GM18951 (cell line): ENCODE results near the gene KIAA1671.
"Not testable (repeated sequence)": the region's sequence is repeated elsewhere in the genome, so short reads cannot be mapped to it uniquely, and the experiment has no call there.

Source experiments
- POLR2A ChIP-seq: IDR thresholded peaks from 4 replicates; pipeline ENCODE4 v1.6.1; 2011; ENCODE audit warnings: mild to moderate bottlenecking; ENCODE audit not compliant: insufficient read length, insufficient read depth; ENCODE audit errors: extremely low read depth
- in situ Hi-C: fragments of 300-500 bp; cut with MboI; formaldehyde crosslinking; loops from one replicate; pipeline ENCODE4 v1.12.0; 2022; ENCODE audit warnings: low sequenced_read_pairs, mixed read lengths, inconsistent platforms; ENCODE audit not compliant: unreplicated experiment

The KIAA1671 gene

DNA sequence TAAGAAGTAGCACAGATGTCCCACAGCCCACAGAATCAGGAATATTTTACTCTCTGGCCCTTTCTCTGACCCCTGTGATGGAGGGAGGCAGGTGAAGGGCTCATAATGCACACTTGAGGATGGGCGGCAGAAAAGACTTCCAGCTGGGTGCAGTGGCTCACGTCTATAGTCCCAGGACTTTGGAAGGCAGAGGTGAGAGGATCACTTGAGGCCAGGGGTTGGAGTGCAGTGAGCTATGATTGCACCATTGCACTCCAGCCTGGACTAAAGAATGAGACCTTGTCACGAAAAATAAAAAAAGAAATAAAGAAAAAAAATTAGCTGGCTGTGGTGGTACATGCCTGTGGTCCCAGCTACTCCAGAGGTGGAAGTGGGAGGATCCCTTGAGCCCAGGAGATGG lies 233.6 kb downstream of the KIAA1671 start:
- no peak for TF ChIP-seq POLR2A
- in situ Hi-C loops: no loop called here

DNA sequence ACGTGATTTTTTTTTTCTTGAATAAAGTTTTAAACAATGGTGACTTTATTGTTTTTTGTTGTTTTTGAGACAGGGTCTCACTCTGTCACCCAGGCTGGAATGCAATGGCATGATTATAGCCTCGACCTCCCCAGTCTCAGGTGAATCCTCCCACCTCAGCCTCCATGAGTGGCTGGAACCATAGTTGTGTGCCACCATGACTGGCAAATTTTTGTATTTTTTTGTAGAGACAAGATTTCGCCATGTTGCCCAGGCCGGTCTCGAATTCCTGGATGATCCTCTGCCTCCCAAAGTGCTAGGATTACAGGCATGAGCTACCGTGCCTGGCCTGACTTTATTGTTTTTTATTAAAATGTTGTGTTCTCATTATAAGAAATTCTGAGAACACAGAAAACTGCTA lies 235.0 kb downstream of the KIAA1671 start:
- no peak for TF ChIP-seq POLR2A
- in situ Hi-C loops: no loop called here

DNA sequence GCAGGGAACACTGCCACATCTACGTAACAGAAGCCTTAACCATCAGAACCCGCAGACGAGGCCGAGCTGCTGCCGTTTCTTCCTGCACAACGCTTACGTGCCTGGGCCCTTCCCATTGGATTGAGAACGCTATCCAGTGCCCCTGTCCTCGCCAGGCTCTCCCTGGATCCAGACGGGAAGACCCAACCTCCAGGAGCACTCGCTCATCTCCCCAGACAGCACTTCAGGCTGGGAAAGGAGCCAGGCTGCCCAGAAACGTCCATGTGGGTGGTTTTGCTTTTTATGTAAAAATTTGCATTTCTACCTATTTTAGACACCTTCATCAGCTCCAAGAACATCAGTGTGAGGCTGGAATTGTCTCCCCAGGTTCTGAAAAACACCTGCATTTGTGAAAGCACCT lies 239.9 kb downstream of the KIAA1671 start:
- no peak for TF ChIP-seq POLR2A
- in situ Hi-C loops: no loop called here

DNA sequence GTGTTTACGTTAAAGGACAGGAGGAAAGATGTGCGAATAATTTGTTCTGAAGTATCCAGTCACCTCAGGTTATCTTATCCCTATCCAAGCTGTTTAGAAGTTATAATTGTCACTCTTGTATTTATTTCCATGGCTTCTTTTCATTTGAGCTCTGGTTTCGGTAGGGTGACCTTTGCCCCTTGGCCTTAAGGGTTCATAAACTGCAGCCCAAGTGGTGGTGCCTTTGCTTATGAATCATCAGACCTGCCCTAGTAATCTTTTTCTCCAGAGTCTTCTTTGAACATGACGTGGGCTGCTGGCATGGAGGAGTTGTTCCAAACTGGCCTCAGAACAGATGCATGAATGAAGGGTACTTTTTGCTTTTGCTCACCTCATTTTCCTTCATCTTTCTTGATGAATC lies 240.6 kb downstream of the KIAA1671 start:
- in situ Hi-C loops: no loop called here
- TF ChIP-seq POLR2A: no peak

DNA sequence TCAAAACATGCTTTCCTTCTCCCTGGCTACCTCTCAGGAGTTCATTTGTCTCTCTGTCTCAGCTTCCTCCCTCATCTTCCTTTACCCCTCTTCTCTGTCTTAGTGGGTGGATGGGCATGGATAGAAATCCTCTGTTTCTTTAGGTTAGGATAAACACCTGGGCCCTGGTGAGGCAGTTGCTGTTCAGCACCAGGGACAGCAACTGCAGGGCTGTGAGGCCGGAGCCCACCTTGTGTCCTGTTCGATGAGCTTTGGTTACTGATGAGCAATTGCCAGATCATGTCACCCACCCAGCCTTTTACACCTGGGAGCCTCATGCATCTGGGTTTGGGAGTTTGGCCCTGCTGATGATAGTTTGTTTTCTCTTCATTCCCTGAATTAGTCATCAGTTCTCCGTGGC lies 241.0 kb downstream of the KIAA1671 start:
- TF ChIP-seq POLR2A: no peak
- in situ Hi-C loops: no loop called here

DNA sequence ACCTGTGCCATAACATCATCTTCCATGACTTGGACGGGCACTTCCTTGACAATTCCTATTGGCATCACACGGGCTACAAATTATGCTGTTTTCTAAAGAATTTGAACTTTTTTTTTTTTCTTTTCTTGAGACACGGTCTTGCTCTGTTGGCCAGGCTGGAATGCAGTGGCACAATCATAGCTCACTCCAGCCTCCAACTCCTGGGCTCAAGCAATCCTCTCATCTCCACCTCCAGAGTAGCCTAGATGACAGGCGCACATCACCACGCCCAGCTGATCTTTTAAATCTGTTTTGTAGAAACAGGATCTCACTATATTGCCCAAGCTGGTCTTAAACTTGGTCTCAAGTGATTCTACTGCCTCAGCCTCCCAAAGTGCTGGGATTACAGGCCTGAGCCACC lies 243.8 kb downstream of the KIAA1671 start:
- TF ChIP-seq POLR2A: no peak
- in situ Hi-C loops: no loop called here

DNA sequence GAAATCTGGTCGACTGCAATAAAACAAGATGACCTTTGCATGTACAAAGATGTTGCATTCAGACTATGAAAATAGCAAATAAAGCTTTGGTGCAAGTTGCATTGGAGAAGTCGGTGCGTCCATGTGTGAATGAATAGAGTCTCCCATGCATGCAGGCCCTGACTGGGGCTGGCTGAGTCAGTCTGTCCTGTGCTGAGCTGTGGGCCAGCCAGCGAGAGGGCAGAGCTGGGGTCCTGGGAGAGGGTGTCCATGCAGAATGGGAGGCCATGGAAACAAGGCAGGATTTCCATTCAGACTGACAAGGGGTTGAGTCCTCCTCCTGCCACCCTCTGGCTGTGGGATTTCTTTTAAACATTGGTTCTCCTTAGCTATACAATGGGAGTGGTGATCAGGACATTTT lies 244.8 kb downstream of the KIAA1671 start:
- in situ Hi-C loops: no loop called here
- TF ChIP-seq POLR2A: no peak

DNA sequence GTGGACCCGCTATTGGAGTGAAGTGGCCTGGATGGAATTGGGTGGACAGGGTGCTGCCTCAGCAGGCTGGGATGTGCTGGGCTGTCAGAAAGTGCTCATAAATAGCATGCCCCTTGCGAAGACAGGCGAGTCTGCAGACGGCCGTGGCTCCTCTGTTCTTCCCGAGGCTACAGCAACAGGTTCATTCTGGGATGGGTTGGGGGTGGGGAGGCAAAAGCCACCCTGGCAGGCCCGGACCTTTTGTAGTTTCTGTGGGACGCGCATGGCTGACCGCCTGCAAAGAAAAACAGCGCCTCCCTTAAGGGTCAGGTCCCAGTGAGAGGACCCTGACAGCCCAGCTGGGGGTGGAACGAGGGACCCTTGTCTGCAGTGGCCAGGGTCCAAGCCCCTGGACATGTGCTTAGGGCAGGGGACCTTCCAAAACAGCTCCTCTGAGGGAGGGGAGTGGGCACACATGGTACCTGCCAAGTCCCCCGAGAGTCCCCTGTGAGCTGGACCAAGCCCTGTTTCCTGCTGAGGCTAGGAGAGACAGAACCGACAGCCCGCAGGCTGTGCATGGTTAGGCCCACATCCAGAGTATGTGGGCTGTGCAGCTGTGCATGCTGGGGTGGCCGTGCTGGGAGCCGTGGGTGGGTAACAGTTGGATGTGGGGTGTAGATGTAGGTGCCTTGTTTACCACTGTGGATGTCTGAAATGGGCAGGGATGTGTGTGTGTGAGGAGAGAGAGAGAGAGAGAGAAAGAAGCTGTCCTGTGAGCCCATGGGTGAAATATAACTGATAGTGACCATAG lies 247.4 kb downstream of the KIAA1671 start, which contains the start of gene CRYBB3:
TSS of gene CRYBB3 (plus strand) at position 128 of the 790 bp plus-strand sequence. CDS start 1,539 bp downstream, outside the sequence.
- TF ChIP-seq POLR2A: no peak
- in situ Hi-C loops: no loop called here

DNA sequence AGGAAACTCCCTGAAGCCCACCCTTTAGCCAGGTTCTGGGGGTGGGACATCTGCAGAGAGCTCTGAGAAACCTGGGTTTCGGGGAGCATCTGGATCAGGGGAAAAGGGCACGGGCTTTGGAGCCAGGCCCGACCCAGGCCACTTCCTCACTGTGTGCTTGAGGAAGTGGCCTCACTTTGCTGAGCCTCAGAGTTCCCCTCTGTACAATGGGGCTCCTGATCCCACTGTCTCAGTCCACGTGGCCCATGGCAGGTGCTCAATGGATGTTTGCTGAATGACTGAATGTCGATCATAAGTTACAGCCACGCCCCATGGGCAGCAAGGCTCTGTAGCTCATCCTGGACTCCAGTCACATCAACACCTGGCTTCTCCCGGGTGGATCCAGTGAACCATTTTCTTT lies 248.5 kb downstream of the KIAA1671 start:
- in situ Hi-C loops: no loop called here
- no peak for TF ChIP-seq POLR2A

DNA sequence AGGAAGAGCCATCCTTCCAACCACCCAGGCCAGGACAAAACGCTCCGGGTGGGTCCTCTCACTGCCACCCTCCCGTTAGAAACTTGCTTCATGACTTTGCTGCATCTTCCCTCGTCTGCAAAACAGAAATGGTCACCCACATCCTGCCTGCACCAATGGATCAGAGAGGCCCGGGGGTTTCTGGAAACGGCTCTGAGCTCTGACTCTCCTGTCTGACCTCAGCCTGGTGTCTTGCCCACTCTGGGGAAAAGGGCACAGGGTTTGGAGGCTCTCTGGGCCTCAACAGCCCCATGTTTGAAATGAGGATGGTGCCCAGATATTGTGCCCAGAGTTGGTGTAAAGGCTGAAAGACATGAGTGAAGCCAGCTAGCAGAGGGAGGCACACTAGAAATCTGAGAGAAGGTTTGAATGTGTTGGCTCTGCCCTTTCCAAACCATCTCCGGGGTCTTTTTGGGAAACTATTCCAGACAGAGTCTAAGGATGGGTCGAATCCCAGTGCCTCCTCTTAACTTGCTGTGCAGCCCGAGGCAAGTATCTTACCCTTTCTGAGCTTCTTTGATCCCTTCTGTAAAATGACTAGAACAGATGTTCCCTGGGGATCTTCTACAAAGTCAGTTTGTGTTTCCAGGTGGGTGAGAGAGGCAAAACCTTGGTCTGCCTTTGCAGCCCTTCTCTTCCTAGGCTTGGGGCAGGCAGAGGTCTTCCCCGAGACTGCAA lies 249.2 kb downstream of the KIAA1671 start:
- in situ Hi-C loops: no loop called here
- no peak for TF ChIP-seq POLR2A

DNA sequence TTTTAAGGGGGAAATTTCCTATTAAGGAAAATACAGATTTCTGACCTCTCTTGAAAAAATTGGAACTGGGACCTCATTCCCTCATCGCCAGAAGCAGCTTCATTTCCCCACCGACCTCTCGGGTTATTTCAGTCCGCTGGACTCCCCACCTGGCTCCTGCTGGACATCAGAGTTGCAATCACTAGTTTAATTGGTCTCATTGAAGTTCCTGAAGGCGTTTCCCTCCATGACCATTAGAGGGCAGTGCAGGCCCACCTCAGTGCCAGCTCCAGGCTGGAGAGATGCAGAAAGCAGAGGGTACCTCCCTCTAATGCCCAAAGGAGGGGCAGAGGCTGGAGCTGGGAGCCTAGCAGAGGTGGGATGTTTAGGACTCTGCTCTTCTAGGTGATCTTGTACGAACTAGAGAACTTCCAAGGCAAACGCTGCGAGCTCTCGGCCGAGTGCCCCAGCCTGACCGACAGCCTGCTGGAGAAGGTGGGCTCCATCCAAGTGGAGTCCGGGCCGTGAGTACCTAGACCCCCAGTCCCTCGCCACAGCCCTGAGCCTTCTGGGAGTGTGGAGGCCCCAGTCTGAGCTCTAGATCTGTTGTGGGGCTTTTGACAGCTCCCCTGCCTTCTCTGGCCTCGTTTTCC lies 249.9 kb downstream of the KIAA1671 start:
- no peak for TF ChIP-seq POLR2A
- in situ Hi-C loops: no loop called here

DNA sequence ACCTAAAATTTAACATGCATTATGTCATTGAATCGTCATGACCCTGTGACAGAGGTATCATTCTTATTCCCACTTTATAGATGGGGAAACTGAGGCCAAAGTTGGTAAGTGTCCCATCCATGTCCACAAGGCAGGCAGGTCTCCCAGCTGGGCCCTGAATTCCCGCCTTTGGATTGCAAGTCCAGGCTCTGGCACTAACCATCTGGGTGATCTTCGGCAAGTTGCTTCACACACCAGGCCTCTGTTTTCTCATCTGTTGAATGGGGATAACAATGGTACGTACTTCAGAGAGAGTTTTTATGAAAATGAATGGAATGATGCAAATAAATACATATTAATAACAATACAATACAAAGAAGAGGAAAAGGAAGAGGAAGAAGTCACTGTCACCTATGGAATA lies 250.6 kb downstream of the KIAA1671 start:
- in situ Hi-C loops: no loop called here
- TF ChIP-seq POLR2A: no peak

DNA sequence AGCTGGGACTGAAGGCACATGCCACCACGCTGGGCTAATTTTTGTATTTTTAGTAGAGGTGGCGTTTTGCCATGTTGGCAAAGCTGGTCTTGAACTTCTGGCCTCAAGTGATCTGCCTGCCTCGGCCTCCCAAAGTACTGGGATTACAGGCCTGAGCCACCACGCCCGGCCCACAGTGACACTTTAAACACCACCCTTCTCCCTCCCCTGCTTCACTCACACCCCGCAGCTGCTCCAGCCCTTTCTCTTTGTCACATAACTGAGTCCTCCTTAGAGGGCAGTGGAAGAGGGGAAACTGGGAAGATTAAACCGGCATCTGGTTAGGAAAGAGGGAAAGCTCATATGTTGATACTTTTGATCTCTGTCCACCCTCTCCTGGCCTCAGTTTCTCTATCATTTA lies 252.0 kb downstream of the KIAA1671 start:
- in situ Hi-C loops: not testable (repeated sequence)

DNA sequence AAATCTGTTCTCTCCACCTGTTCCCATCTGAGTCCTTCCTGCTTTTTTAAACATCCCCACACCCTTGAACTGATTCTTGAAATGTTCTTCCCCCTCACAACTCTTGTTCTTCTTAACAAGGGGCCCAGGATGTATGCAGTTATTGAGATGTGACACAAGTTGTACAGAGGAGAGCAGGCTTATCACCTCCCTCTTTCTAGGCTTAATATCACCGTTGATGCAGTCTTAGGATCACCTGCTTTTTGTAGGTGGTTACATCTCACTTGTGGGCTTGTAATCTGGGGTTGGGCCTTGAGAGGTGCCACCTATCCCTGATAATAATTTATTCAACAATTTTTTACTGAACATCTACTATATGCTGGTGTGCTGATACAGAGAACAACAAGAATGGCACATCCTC lies 253.3 kb downstream of the KIAA1671 start:
- TF ChIP-seq POLR2A: no peak
- in situ Hi-C loops: no loop called here
